ENCODE results near the gene SLC22A16.

DNA sequence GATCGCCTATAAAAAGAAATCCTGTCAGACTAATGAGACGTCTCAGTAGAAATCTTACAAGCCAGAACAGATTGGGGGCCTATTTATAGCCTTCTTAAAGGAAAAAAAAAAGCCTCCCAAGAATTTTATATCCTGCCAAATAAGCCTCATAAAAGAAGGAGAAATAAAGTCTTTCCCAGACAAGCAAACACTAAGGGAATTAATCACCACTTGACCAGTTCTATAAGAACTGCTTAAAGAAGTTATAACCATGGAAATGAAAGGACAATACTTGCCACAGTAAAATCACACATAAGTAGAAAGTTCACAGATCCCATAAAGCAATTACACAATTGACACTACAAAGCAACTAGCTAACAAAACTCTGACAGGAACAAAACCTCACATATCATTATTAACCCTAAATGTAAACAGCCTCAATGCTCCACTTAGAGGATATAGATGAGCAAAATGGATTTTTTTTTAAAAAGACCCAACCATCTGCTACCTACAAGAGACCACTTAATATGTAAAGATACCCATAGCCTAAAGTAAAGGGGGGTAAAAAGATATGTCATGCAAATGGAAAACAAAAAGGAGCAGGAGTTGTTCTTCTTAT lies 13.4 kb downstream of the SLC22A16 start:
- no peak for TF ChIP-seq EZH2phosphoT487 (IDR thresholded peaks at IDR 0.05; ENCODE audit: borderline replicate concordance)
- TF ChIP-seq, protein P1, sequence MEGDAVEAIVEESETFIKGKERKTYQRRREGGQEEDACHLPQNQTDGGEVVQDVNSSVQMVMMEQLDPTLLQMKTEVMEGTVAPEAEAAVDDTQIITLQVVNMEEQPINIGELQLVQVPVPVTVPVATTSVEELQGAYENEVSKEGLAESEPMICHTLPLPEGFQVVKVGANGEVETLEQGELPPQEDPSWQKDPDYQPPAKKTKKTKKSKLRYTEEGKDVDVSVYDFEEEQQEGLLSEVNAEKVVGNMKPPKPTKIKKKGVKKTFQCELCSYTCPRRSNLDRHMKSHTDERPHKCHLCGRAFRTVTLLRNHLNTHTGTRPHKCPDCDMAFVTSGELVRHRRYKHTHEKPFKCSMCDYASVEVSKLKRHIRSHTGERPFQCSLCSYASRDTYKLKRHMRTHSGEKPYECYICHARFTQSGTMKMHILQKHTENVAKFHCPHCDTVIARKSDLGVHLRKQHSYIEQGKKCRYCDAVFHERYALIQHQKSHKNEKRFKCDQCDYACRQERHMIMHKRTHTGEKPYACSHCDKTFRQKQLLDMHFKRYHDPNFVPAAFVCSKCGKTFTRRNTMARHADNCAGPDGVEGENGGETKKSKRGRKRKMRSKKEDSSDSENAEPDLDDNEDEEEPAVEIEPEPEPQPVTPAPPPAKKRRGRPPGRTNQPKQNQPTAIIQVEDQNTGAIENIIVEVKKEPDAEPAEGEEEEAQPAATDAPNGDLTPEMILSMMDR (IDR thresholded peaks at IDR 0.05 in 2 of 3, conservative IDR thresholded peaks at IDR 0.05 in 1 of 3; ENCODE audit: borderline replicate concordance in 1 of 3, insufficient read depth in 1 of 3, low read depth in 2 of 3, low read length in 2 of 3), result no peak

Data from HCT116 (cell line).